Thyroid gland (tissue), 4 donors: ENCODE data around the gene ALKBH6. TPM values are rescaled to one million over a fixed set of nuclear protein-coding genes. Genes with fewer than 3 reads are reported as not detected.
"Not testable (repeated sequence)": the region's sequence is repeated elsewhere in the genome, so short reads cannot be mapped to it uniquely, and the experiment has no call there.

Source experiments
- DNase-seq, 2 donors: peaks; one replicate each; pipeline ENCODE4 v3.0.0-alpha.2; 2019
- H3K27ac ChIP-seq, 3 donors: fragments of 200-600 bp; sonication (generic); 1 replicate in 2 of 3; 2 replicates in 1 of 3; pipeline ENCODE4 v1.5.1; 2016 to 2019; ENCODE audit warnings: mild to moderate bottlenecking in 1 of 3, moderate library complexity in 1 of 3
- H3K27me3 ChIP-seq: fragments of 200-600 bp; sonication (generic); one replicate; pipeline ENCODE4 v1.5.1; 2019
- H3K36me3 ChIP-seq, 2 donors: fragments of 200-600 bp; sonication (generic); one replicate each; pipeline ENCODE4 v1.5.1; 2016 to 2019
- H3K4me1 ChIP-seq, 2 donors: fragments of 200-600 bp; sonication (generic); one replicate each; pipeline ENCODE4 v1.5.1; 2017 to 2019
- H3K4me3 ChIP-seq, 3 donors: fragments of 200-600 bp; sonication (generic); replicated peaks in 1 of 3; 1 replicate in 2 of 3; 2 replicates in 1 of 3; pipeline ENCODE4 v1.5.1; 2016; ENCODE audit warnings: mild to moderate bottlenecking in 1 of 3
- H3K9me3 ChIP-seq: fragments of 200-600 bp; sonication (generic); one replicate; pipeline ENCODE4 v1.5.1; 2017
- CTCF ChIP-seq, 6 experiments: fragments of 200-600 bp in 3 of 6; fragments of 450-650 bp in 3 of 6; sonication (generic) in 3 of 6; IDR thresholded peaks; one replicate each; pipeline ENCODE4 v1.5.1; 2016 to 2019; ENCODE audit warnings: antibody characterized with exemption in 6 of 6, mild to moderate bottlenecking in 2 of 6, inconsistent platforms in 1 of 6, moderate library complexity in 1 of 6
- POLR2A ChIP-seq, 2 donors: fragments of 450-650 bp; IDR thresholded peaks; one replicate each; pipeline ENCODE4 v1.6.1; 2017; ENCODE audit warnings: antibody characterized with exemption in 2 of 2, mild to moderate bottlenecking in 2 of 2, moderate library complexity in 1 of 2
- WGBS, 2 donors: methylation state at CpG; one replicate each; pipeline ENCODE4 v1.1.5; 2017; 5-methylcytosine and 5-hydroxymethylcytosine counted together
- intact Hi-C: fragments of 100-400 bp; cut with DNase I; formaldehyde crosslinking; loops from one replicate; pipeline ENCODE4 v1.15.1; 2023
- total RNA-seq, 4 donors: library from RNA; depleted of rRNA; stranded (reverse); fragments of >200 nt; gene quantifications; one replicate each; pipeline ENCODE4 v1.2.3, GENCODE V29; 2016

Gene ALKBH6
- total RNA-seq, 4 donors from 2014 or later, result 15.4 to 60.9 (median 32.0) TPM

GRCh38 chr19:36041831-36042230 lies 27.8 kb upstream of the ALKBH6 start:
- 14 to 22% methylated on average over 3 of the region's 3 CpGs for WGBS, 2 donors
- H3K27me3 ChIP-seq, result no peaks in the 10 kb centered on the region
- no peak overlapping the region for H3K4me3 ChIP-seq
- intact Hi-C loops, result no loop called here
- peak overlapping the region in 1 of 3 donors; percentile 12 for H3K27ac ChIP-seq
- H3K9me3 ChIP-seq, result no peaks in the 10 kb centered on the region
- peaks cover 4 to 10% of the 10 kb centered on the region in 2 donors for H3K4me1 ChIP-seq
- peak; percentile 46 to 47 for DNase-seq
- H3K36me3 ChIP-seq, result peaks cover 0 to 6% of the 10 kb centered on the region in 2 donors
- TF ChIP-seq CTCF (IDR thresholded peaks at IDR 0.05) (no peak), POLR2A (IDR thresholded peaks at IDR 0.05) (no peak)

- H3K4me3 ChIP-seq, DNase-seq, H3K9me3 ChIP-seq, H3K27me3 ChIP-seq, H3K36me3 ChIP-seq, intact Hi-C loops: not testable (repeated sequence)
- 88 to 91% methylated on average over 6 of the region's 6 CpGs for WGBS, 2 donors
- Histone ChIP-seq H3K4me1 (peaks cover 4 to 10% of the 10 kb centered on the region in 2 donors), H3K27ac (peak overlapping the region in 2 of 3 donors; percentile 11 to 18)
Measured at GRCh38 chr19:36041092-36041491, 27.1 kb upstream of the ALKBH6 start.

GRCh38 chr19:36040495-36040894 lies 26.5 kb upstream of the ALKBH6 start:
- intact Hi-C loops, result no loop called here
- H3K36me3 ChIP-seq, result peaks cover 0 to 6% of the 10 kb centered on the region in 2 donors
- H3K27ac ChIP-seq, result no peak overlapping the region
- TF ChIP-seq CTCF (IDR thresholded peaks at IDR 0.05), result no peak
- TF ChIP-seq POLR2A (IDR thresholded peaks at IDR 0.05), result no peak
- H3K4me1 ChIP-seq, result peaks cover 4 to 10% of the 10 kb centered on the region in 2 donors
- H3K4me3 ChIP-seq, result no peak overlapping the region
- WGBS, 2 donors, result 81% methylated on average over 6 of the region's 6 CpGs
- DNase-seq, result no peak
- no peaks in the 10 kb centered on the region for H3K9me3 ChIP-seq
- H3K27me3 ChIP-seq, result no peaks in the 10 kb centered on the region

GRCh38 chr19:36032251-36033104 lies 18.5 kb upstream of the ALKBH6 start, which contains the start of gene CLIP3:
Gene CLIP3, minus strand, starts transcription at chr19:36032873. Its CDS starts 516 bp downstream, at chr19:36032357.
- intact Hi-C loops, result no loop called here
- Histone ChIP-seq H3K4me1 (peaks cover 4 to 11% of the 10 kb centered on the region in 2 donors), H3K9me3 (no peaks in the 10 kb centered on the region), H3K4me3 (peak within 1 kb of the TSS in 1 of 3 donors; percentile 32), H3K27me3 (no peaks in the 10 kb centered on the region), H3K27ac (peak within 1 kb of the TSS in 1 of 3 donors; percentile 24), H3K36me3 (no peaks in the 10 kb centered on the region)
- WGBS, 2 donors, result 3 to 6% methylated on average over 27 to 35 of the region's 51 CpGs
- peak in 1 of 2 donors; percentile 14 for DNase-seq
- TF ChIP-seq CTCF (IDR thresholded peaks at IDR 0.05) (no peak), POLR2A (IDR thresholded peaks at IDR 0.05) (no peak)

- no peak overlapping the region for H3K4me3 ChIP-seq
- no peaks in the 10 kb centered on the region for H3K36me3 ChIP-seq
- WGBS, 2 donors, result 91 to 94% methylated on average over 6 of the region's 6 CpGs
- H3K27ac ChIP-seq, result no peak overlapping the region
- TF ChIP-seq CTCF (IDR thresholded peaks at IDR 0.05) (no peak), POLR2A (IDR thresholded peaks at IDR 0.05) (no peak)
- peaks cover 4 to 11% of the 10 kb centered on the region in 2 donors for H3K4me1 ChIP-seq
- intact Hi-C loops, result no loop called here
- no peaks in the 10 kb centered on the region for H3K9me3 ChIP-seq
- no peak for DNase-seq
- H3K27me3 ChIP-seq, result no peaks in the 10 kb centered on the region
Measured at GRCh38 chr19:36031308-36031707, 17.3 kb upstream of the ALKBH6 start.
